GM12878 (cell line): ENCODE data around the gene LIN52.

Source experiments
- ESRRA ChIP-seq: IDR thresholded peaks from 2 replicates; pipeline ENCODE4 v1.6.1; 2012; ENCODE audit warnings: mild to moderate bottlenecking, low read length, improper control_type of control experiment
- POLR2AphosphoS5 ChIP-seq: IDR thresholded peaks from 2 replicates; pipeline ENCODE4 v1.6.1; 2011; ENCODE audit warnings: mild to moderate bottlenecking, low read length, inconsistent platforms

DNA sequence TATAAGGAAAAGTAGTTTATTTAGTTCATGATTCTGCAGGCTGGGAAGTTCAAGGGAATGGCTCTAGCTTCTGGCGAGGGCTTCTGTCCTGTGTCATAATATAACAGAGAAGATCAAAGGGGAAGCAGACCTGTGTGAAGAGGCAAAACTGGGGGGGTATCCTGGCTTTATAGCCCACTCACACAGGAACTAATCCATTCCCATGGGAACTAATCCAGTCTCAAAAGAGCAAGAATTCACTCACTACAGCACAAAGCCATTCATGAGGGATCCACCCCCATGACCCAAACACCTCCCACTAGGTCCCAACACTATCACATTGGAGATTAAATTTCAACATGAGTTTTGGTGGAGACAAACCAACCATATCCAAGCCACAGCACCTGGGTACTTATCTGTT, 7.4 kb upstream of the LIN52 start:
- TF ChIP-seq ESRRA (no peak), POLR2AphosphoS5 (no peak)
